HG03457 (cell line): ENCODE measurements around the gene MOB3A.
"Not testable (repeated sequence)": the region's sequence is repeated elsewhere in the genome, so short reads cannot be mapped to it uniquely, and the experiment has no call there.

Experiments
- ATAC-seq: cut with Tn5 transposase; IDR thresholded peaks from one replicate; pipeline ENCODE4 v1.9.1; 2021; ENCODE audit warnings: moderate number of reproducible peaks; ENCODE audit not compliant: unreplicated experiment

MOB3A gene

GRCh38 chr19:2035590-2035991 lies 60.5 kb downstream of the MOB3A start:
- ATAC-seq: no peak

DNA sequence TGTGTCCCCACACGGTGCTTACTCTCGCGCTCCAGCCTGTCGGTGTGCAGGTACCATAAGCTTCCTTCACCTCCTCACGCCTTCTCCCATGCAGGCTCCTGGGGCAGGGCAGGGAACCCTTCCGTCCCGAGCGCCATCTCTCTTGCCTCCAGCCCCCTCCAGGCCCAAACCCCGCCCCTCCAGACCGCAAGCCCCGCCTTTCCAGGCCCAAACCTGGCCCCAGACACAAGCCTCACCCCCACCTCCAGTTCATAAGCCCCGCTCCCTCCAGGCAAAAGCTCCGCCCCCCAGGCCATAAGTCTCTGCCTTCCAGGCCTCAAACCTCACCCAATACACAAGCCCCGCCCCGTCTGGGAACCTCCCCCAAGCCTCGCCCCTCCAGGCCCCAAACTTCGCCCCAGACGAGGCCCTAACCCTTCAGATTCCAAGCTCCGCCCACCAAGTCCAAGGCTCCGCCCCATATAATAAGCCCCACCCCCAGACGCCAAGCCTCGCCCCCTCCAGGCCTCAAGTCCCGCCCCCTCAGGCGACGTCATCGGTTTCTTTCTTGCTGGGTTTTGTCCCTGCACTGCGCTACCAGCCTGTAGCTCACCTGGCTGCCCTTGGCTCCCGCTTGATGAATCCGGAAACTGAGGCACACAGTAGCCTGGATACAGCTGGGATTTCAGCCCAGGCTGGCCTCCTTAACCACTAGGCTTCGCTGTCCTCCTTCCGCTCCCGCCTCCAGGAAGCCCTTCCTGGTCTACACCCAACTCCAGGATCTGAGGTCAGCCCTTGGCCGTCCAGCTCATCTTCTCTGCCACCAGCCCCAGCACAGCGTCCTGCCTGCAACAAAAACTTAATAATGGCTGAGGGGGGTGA lies 61.2 kb downstream of the MOB3A start:
- ATAC-seq: no peak

DNA sequence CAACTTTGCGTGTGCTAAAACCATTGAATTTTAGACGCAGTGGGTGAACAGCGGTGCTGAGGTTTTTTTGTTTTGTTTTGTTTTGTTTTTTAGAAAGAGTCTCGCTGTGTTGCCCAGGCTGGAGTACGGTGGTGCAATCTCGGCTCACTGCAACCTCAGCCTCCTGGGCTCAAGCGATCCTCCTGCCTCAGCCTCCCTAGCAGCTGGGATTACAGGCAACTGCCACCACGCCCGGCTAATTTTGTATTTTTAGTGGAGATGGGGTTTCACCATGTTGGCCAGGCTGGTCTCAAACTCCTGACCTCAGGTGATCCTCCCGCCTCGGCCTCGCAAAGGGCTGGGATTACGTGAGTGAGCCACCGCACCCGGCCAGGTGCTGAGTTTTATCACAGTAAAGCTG lies 61.9 kb downstream of the MOB3A start:
- ATAC-seq: not testable (repeated sequence)

DNA sequence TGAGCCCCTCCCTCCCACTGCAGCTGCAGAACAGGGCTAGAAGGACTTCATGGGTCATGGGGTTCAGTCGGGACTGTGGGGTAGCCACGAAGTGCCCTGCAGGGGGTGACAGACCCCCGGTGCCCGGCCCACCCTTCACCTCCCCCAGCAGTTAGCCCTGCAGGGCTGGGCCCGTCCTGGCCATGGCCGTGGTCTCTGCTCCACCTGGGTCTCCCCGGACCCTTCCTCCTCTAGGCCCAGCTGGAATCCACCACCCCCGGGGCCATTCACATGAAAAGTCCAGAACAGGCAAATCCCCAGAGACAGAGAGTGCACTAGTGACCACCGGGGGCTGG lies 62.3 kb downstream of the MOB3A start:
- no peak for ATAC-seq

GRCh38 chr19:2033115-2033824 lies 62.9 kb downstream of the MOB3A start:
- ATAC-seq: no peak

DNA sequence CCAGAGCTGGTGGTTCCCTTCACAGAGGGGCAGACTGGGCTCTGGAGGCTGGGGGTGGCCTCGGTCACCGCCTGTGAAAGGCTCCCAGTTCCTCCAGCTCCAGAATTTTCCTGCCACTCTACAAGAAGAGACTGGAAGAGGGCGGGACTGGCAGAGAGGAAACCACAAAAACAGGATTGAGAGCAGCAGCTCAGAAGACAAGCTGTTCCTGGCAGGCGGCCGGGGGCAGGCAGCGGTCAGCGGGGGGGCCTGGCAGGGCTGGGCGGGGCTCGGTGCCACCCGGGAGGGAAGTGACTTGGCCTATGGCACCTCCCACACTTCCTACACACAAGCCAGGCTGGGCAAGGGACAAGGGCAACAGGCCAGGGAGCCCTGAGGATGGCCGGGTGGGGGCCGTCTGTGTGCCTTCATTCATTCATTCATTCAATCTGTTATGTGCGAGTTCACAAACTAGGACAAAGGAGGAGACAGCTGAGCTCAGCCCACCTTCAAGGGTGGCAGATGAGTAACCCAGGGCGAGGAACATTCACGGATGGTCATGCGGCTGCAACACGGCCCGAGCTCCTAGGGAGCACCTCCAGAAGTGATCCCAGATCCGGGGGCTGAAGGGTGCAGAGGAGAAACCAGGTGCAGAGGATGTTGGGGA lies 63.7 kb downstream of the MOB3A start:
- no peak for ATAC-seq

GRCh38 chr19:2027361-2027760 lies 68.8 kb downstream of the MOB3A start:
- ATAC-seq: no peak

- no peak for ATAC-seq
Observed at GRCh38 chr19:2026770-2027169, 69.4 kb downstream of the MOB3A start.

DNA sequence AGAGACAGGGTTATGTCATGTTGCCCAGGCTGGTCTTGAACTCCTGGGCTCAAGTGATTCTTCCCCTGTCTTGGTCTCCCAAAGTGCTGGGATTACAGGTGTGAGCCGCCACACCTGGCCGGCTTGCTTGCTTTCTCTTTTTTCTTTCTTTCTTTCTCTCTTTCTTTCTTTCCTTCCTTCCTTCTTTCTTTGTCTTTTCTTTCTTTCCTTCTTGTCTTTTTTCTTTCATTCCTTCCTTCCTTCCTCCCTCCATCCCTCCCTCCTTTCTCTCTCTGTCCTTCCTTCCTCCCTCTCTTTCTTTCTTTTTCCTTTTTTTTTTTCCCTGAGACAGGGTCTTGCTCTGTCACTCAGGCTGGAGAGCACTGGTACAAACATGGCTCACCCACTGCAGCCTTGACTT lies 73.8 kb downstream of the MOB3A start:
- no peak for ATAC-seq

- ATAC-seq: no peak
Observed at GRCh38 chr19:2021453-2022140, 74.5 kb downstream of the MOB3A start.
